Cardiac muscle cell (in vitro differentiated cells and primary cell): ENCODE measurements around the gene PRR14L. TPM values are rescaled to one million over a fixed set of nuclear protein-coding genes. Genes with fewer than 3 reads are reported as not detected.
"Not testable (repeated sequence)": the region's sequence is repeated elsewhere in the genome, so short reads cannot be mapped to it uniquely, and the experiment has no call there.

Source experiments
- DNase-seq, 2 donors: peaks; one replicate each; pipeline versions ENCODE4 v3.0.0 to v3.0.0-alpha.2; 2010 to 2017; ENCODE audit warnings: low read depth in 1 of 2, low spot score in 1 of 2
- H3K27ac ChIP-seq: fragments of 200-600 bp; sonication (generic); 2 replicates; pipeline ENCODE4 v1.5.1; 2016
- H3K27me3 ChIP-seq: fragments of 200-600 bp; sonication (generic); 2 replicates; pipeline ENCODE4 v1.6.0; 2016; ENCODE audit warnings: control low read depth
- H3K36me3 ChIP-seq: fragments of 200-600 bp; sonication (generic); 2 replicates; pipeline ENCODE4 v1.5.1; 2016; ENCODE audit warnings: control low read depth
- H3K4me1 ChIP-seq: fragments of 200-600 bp; sonication (generic); 2 replicates; pipeline ENCODE4 v1.8.1; 2017; ENCODE audit warnings: low read depth, mild to moderate bottlenecking, mixed run types
- H3K4me3 ChIP-seq: fragments of 200-600 bp; sonication (generic); 2 replicates; pipeline ENCODE4 v1.5.1; 2016; ENCODE audit warnings: mild to moderate bottlenecking
- H3K9me3 ChIP-seq: fragments of 200-600 bp; sonication (generic); 2 replicates; pipeline ENCODE4 v1.5.1; 2017; ENCODE audit warnings: low read depth, mild to moderate bottlenecking, control low read depth
- CTCF ChIP-seq: IDR thresholded peaks from 2 replicates; pipeline ENCODE4 v1.5.1; 2012; ENCODE audit warnings: low read depth, mild to moderate bottlenecking, low read length
- polyA plus RNA-seq: library from polyadenylated mRNA; unstranded; fragments of >200 nt; fragmentation: Nextera tagmentation; extraction: Ambion mirVana; gene quantifications from 2 replicates; pipeline ENCODE4 v1.2.1, GENCODE V29; 2016
- total RNA-seq: library from RNA; depleted of rRNA; stranded (reverse); fragments of >200 nt; gene quantifications from 2 replicates; pipeline ENCODE4 v1.2.3, GENCODE V29; 2016

The PRR14L gene
- total RNA-seq (14.0 and 21.1 TPM in 2 replicates), polyA plus RNA-seq (13.8 and 22.5 TPM in 2 replicates)

GRCh38 chr22:31749636-31750364, at the start of gene PRR14L:
Gene PRR14L (minus strand): TSS chr22:31750132. CDS start chr22:31738860, 11,272 bp downstream.
- H3K36me3 ChIP-seq, result peaks cover 3% of the 10 kb centered on the region
- H3K27me3 ChIP-seq, result no peaks in the 10 kb centered on the region
- H3K9me3 ChIP-seq, result no peaks in the 10 kb centered on the region
- H3K4me1 ChIP-seq, result peaks cover 29% of the 10 kb centered on the region
- DNase-seq, result peak; percentile 97 to 98
- H3K27ac ChIP-seq, result peak within 1 kb of the TSS; percentile 91
- TF ChIP-seq CTCF, result peak; percentile 18
- H3K4me3 ChIP-seq, result peak within 1 kb of the TSS; percentile 76

- H3K4me1 ChIP-seq, H3K9me3 ChIP-seq, H3K4me3 ChIP-seq, H3K27me3 ChIP-seq, DNase-seq, H3K27ac ChIP-seq: not testable (repeated sequence)
- peaks cover 18% of the 10 kb centered on the region for H3K36me3 ChIP-seq
These were observed 49.4 kb upstream of the PRR14L start for GRCh38 chr22:31799358-31799757.

- H3K4me1 ChIP-seq, result peaks cover 14% of the 10 kb centered on the region
- peak overlapping the region; percentile 92 for H3K27ac ChIP-seq
- no peak for DNase-seq
- H3K9me3 ChIP-seq, result no peaks in the 10 kb centered on the region
- no peak overlapping the region for H3K4me3 ChIP-seq
- peaks cover 2% of the 10 kb centered on the region for H3K36me3 ChIP-seq
- TF ChIP-seq CTCF, result no peak
- H3K27me3 ChIP-seq, result no peaks in the 10 kb centered on the region
These were observed 40.3 kb upstream of the PRR14L start for GRCh38 chr22:31790240-31790639.

GRCh38 chr22:31789803-31790202, 39.9 kb upstream of the PRR14L start:
- Histone ChIP-seq H3K4me3 (no peak overlapping the region), H3K9me3 (no peaks in the 10 kb centered on the region), H3K36me3 (peaks cover 7% of the 10 kb centered on the region), H3K4me1 (peaks cover 14% of the 10 kb centered on the region), H3K27ac (peak overlapping the region; percentile 92), H3K27me3 (no peaks in the 10 kb centered on the region)
- peak in 1 of 2 donors; percentile 66 for DNase-seq
- no peak for TF ChIP-seq CTCF

GRCh38 chr22:31776231-31776630, 26.3 kb upstream of the PRR14L start:
- no peaks in the 10 kb centered on the region for H3K9me3 ChIP-seq
- DNase-seq, result no peak
- no peak for TF ChIP-seq CTCF
- H3K36me3 ChIP-seq, result peaks cover 9% of the 10 kb centered on the region
- H3K27ac ChIP-seq, result no peak overlapping the region
- H3K4me1 ChIP-seq, result no peaks in the 10 kb centered on the region
- no peak overlapping the region for H3K4me3 ChIP-seq
- H3K27me3 ChIP-seq, result no peaks in the 10 kb centered on the region

GRCh38 chr22:31773416-31773815, 23.5 kb upstream of the PRR14L start:
- no peak overlapping the region for H3K27ac ChIP-seq
- no peak for TF ChIP-seq CTCF

More at GRCh38 chr22:31773416-31773815, 23.5 kb upstream of the PRR14L start:
- H3K27me3 ChIP-seq, result no peaks in the 10 kb centered on the region
- DNase-seq, result no peak
- H3K9me3 ChIP-seq, result no peaks in the 10 kb centered on the region
- H3K36me3 ChIP-seq, result peaks cover 8% of the 10 kb centered on the region
- no peaks in the 10 kb centered on the region for H3K4me1 ChIP-seq
- no peak overlapping the region for H3K4me3 ChIP-seq
